NCI-H2196 (cell line): ENCODE data around the gene MED29.

ENCODE experiments used
- DNase-seq: peaks from one replicate; lab custom pipeline; 2025; ENCODE audit not compliant: unreplicated experiment; lab: John Stamatoyannopoulos, UW

The MED29 gene

GRCh38 chr19:39410017-39410830 is 19.0 kb downstream of the MED29 start:
- peak; percentile 57 for DNase-seq

DNA sequence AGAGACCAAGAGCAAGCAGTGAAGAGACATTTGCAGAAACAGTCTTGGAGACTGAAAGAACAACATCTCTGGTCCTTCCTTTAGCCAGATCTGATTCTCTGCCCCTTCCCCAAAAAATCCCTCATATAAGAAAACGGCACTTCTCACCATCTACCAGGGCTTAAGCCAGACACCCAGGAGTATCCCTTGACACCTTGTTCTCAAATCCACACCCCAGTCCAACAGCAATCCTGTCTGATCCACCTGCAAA is 19.6 kb downstream of the MED29 start:
- DNase-seq, result no peak

DNA sequence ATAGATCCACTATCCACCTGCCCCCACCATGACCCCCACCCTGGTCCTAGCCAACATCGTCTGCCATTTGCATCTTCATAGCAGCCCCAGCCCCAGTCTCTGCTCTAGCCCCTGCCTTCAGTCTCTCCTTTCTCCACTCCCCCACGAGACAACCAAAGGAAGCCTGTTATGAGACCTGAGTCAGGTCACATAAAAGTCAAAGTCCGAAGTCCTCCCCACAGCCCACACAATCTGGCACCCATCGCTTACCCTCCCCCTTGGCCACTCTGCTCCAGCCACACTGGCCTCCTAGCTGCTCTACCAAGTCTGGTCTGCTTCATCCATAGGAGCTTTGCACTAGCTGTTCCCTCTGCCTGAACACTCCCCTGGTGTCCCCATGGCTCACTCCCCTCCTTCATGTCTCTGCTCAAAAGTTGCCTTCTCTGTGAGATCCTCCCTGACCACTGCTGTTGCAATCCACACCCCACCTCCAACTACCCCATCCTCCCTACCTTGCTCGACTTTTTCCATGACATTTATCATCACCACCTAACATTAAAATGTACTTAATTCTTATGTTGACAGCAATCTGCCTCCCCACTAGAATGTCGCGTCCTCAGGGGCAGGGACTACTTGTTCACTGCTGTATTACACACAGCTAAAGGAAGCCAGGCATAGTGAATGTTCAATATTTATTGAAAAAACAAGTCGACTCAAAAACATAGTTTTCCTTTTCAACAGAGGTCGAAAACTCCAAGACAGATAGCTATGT is 20.1 kb downstream of the MED29 start:
- DNase-seq, result no peak

- DNase-seq, result peak; percentile 92
Measured at GRCh38 chr19:39411832-39412099, 20.6 kb downstream of the MED29 start.

DNA sequence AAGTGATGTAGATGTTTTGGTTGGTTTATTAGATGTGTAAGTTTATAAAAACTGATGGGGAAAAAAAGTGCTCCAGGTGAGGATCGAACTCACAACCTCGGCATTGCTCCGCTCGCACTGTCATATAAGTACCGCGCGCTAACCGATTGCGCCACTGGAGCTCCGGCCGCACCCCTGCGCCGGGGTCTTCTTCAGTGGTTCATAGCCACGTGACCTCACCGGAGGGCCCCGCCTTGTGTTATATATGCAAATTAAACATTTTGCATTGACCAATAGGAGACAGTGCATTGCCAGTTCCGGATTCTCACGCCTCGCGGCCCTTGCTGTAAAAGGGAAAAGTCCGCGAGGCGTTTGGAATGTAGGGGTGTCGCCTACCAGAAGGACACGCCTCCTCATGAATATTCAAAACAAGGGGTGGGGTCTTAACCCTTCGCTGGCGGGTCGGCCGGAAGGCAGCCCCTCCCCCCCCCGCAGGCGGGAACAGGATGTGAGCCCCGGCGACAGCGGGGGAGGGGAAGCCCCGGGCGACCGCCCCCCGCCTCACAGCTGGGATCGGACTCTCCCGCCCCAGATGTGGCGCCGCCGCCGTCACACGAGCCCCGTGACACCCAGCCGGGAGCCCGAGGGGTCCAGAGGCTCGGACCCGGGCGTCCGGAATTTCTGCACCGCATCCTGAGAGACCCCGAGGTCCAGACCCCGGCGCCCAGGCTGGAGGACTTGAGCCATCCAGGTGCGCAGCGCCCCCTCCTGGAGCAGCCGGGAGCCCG is 21.1 kb downstream of the MED29 start, which contains the start of gene PLEKHG2:
PLEKHG2 (plus strand) TSS at position 570 of the 767 bp plus-strand sequence. CDS start 1,418 bp downstream, outside the sequence.
- DNase-seq, result peak; percentile 99

DNA sequence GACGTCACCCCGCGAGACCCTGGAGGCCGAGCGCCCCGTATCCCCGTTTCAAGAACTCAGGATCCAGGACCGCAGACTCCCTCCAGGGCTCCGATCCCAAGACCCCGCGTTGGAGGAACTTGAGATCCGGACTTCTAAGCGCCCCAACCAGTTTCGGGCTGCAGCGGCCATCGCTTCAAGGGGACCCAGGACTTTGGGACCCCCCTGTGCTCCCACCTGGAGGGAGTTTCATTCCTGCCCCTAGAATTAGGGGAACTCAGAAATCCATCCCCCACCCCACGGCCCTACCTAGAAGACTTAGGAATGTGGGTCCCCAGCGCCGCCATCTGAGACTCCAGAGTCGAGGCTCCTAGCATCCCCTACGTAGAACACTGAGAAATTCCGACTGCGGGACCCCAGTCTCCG is 21.7 kb downstream of the MED29 start:
- no peak for DNase-seq

DNA sequence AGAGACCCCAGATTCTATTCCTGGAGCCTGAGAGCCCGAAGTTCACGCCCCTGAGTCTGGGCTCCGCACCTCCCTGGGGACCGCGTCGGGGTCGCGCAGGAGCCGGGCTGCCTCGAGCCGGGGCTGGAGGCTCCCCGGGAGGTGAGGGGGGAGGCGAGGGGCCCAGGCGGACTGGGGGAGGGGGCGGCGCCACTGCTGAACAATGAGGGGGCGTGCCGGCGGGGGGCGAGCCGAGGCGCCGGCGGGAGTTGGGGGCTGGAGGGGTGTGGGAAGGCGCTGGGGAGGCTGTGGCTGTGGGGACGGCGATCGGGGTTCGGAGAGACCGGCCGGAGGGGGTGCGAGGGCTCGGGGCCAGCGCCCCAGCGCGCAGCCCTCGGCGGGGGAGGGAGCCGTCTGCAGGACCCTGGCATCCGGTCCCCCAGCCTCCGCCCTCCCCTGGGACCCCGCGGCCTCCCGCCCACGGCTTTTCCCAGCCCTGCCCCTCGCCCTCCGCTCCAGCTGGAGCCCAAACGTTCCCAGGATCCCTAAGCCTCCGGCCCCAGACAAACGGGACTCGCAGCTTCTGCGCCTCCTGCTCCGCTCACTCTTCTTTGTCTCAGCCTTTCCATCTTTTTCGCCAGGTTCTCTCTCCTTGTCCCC is 22.2 kb downstream of the MED29 start:
- DNase-seq, result no peak

- DNase-seq, result no peak
Measured at GRCh38 chr19:39413911-39414608, 22.9 kb downstream of the MED29 start.

- no peak for DNase-seq
Measured at GRCh38 chr19:39415111-39416046, 24.2 kb downstream of the MED29 start.

DNA sequence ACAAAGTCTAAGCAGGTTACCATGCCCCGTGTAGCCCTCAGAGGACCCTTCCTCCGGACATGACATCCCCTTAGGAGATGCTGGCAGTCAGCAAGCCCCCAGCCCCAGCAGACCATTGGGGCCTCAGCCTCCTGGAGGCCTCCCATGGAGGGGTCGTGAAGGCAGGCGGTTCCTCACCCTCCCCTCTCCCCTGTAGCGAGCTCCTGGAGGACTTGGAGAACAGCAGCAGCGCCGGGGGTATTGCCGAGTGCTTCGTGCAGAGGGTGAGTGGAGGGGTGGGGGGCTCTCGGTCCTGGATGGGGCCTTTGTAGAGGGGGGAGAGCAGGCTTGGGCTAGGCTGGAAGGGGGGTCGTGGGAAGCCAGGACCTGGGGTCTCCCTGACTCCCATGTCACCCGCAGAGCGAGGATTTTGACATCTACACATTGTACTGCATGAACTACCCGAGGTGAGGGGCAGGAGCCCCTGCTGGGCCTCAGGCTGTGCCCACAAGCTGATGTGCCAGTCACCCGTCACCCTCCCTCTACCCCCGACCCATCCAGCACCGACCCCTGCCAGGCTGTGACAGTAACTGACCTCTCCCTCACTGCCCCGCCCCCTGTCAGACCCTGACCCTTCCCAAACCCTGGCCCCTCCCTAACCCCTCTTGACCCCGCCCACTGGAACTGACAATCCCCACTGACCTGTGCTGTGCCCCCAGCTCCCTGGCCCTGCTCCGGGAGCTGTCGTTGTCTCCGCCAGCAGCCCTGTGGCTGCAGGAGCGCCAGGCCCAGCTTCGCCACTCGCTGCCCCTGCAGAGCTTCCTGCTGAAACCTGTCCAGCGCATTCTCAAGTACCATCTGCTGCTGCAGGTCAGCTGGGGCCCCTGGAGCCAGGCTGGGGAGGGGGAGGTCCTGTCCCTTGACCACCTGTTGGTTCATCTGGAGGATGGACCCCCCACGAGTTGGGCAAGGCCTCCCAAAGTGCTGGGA is 25.3 kb downstream of the MED29 start:
- no peak for DNase-seq

DNA sequence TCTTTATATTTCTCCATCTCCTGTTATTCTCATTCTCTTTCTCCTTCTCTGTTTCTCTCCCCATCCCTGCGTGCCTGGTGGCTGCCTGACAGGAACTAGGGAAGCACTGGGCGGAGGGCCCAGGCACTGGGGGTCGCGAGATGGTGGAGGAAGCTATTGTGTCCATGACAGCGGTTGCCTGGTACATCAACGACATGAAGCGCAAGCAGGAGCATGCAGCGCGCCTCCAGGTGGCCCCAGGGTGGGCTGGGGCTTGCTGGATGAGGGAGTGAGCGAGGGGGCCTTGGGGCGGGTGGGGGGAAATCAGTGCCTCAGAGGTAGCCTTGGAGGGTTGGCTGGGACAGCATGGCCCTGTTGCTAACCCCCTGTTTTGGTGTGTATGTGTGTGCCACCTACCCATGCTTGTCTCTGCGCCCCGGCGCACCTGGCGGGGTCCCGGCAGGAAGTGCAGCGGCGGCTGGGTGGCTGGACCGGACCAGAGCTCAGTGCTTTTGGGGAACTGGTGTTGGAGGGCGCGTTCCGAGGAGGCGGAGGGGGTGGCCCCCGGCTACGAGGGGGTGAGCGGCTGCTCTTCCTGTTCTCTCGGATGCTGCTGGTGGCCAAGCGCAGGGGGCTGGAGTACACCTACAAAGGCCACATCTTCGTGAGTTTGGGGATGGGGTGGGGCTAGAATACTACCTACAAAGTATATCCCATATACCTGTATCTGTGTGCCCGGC is 26.4 kb downstream of the MED29 start:
- DNase-seq, result no peak

- no peak for DNase-seq
Measured at GRCh38 chr19:39419003-39419402, 27.8 kb downstream of the MED29 start.

GRCh38 chr19:39420769-39421168 is 29.6 kb downstream of the MED29 start:
- DNase-seq, result no peak

GRCh38 chr19:39422020-39422419 is 30.8 kb downstream of the MED29 start:
- DNase-seq, result no peak

DNA sequence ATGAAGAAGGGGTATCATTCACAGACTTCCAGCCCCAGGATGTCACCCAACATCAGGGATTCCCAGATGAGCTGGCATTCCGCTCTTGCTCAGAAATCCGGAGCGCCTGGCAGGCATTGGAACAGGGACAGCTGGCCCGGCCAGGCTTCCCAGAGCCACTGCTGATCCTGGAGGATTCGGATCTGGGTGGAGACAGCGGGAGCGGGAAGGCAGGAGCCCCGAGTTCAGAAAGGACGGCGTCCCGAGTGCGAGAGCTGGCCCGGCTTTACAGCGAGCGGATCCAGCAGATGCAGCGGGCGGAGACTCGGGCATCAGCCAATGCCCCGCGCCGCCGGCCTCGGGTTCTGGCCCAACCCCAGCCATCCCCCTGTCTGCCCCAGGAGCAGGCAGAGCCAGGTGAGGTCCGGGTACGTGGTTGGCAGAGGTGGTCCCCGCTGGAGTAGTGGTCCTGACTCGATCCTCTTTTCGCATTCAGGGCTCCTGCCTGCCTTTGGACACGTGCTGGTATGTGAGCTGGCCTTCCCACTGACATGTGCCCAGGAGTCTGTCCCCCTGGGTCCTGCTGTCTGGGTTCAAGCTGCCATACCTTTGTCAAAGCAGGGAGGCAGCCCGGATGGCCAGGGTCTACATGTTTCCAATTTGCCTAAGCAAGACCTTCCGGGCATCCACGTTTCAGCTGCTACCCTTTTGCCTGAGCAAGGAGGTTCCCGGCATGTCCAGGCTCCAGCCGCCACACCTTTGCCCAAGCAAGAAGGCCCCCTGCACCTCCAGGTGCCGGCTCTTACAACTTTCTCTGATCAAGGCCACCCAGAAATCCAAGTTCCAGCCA is 32.3 kb downstream of the MED29 start:
- no peak for DNase-seq

GRCh38 chr19:39424934-39425333 is 33.8 kb downstream of the MED29 start:
- DNase-seq, result no peak

DNA sequence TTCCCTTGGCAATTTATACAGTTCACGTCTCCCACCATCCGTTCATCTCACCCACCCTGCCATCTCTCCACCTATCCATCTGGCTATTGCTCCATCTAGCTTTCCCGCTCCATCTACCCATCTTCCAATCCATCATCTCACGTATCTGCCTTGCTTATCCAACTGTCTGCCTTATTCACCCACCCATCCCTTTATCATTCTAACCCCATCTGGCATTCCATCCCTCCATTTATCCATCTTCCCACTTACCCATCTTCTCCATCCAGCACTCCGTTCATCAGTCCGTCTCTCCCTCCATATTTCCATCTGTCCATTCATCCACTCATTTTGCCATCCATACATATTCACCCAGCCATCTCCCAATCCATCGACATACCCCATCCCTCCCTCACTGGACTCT is 34.6 kb downstream of the MED29 start:
- no peak for DNase-seq
